ENCODE data around the gene SND1.

The SND1 gene

GRCh38 chr7:127876393-127876792 is 224.4 kb downstream of the SND1 start:
- DNase-seq: peak; percentile 72

- no peak for DNase-seq
These were observed 226.0 kb downstream of the SND1 start for GRCh38 chr7:127877951-127878350.

- DNase-seq: no peak
These were observed 226.8 kb downstream of the SND1 start for GRCh38 chr7:127878791-127879190.

- peak; percentile 69 for DNase-seq
These were observed 227.4 kb downstream of the SND1 start for GRCh38 chr7:127879436-127879835.

GRCh38 chr7:127879942-127880341 is 227.9 kb downstream of the SND1 start:
- DNase-seq: no peak

- DNase-seq: no peak
These were observed 228.5 kb downstream of the SND1 start for GRCh38 chr7:127880454-127880853.

GRCh38 chr7:127881564-127881963 is 229.6 kb downstream of the SND1 start:
- no peak for DNase-seq

GRCh38 chr7:127882313-127882920 is 230.4 kb downstream of the SND1 start:
- no peak for DNase-seq

GRCh38 chr7:127884066-127884559 is 232.1 kb downstream of the SND1 start:
- DNase-seq: no peak

- no peak for DNase-seq
These were observed 233.3 kb downstream of the SND1 start for GRCh38 chr7:127885222-127885772.

GRCh38 chr7:127885843-127886242 is 233.8 kb downstream of the SND1 start:
- peak; percentile 84 for DNase-seq

- no peak for DNase-seq
These were observed 234.3 kb downstream of the SND1 start for GRCh38 chr7:127886248-127886647.

- DNase-seq: no peak
These were observed 235.1 kb downstream of the SND1 start for GRCh38 chr7:127887096-127887495.

GRCh38 chr7:127887631-127888030 is 235.6 kb downstream of the SND1 start:
- no peak for DNase-seq

GRCh38 chr7:127888411-127888810 is 236.4 kb downstream of the SND1 start:
- DNase-seq: no peak

GRCh38 chr7:127888825-127889224 is 236.8 kb downstream of the SND1 start:
- DNase-seq: no peak

- DNase-seq: no peak
These were observed 237.7 kb downstream of the SND1 start for GRCh38 chr7:127889677-127890076.

GRCh38 chr7:127890726-127891125 is 238.7 kb downstream of the SND1 start:
- DNase-seq: no peak

- no peak for DNase-seq
These were observed 239.2 kb downstream of the SND1 start for GRCh38 chr7:127891144-127891543.

GRCh38 chr7:127891854-127892438 is 240.0 kb downstream of the SND1 start:
- no peak for DNase-seq

GRCh38 chr7:127892488-127893314 is 240.7 kb downstream of the SND1 start:
- peak; percentile 39 for DNase-seq

- DNase-seq: no peak
These were observed 241.6 kb downstream of the SND1 start for GRCh38 chr7:127893547-127893946.

GRCh38 chr7:127894588-127894987 is 242.6 kb downstream of the SND1 start:
- no peak for DNase-seq

- DNase-seq: no peak
These were observed 243.4 kb downstream of the SND1 start for GRCh38 chr7:127895360-127895759.

Data from fibroblast of skin of right biceps (primary cell).